Stimulated activated CD8-positive, alpha-beta memory T cell treated with anti-CD3 and anti-CD28 coated beads, Interleukin-15, amount 100 ng/mL, for 48 hours (primary cell): Measurements from ENCODE around the gene SLC25A28.
A peak's percentile ranks its signal among the peaks of the same experiment; 100 is the strongest.
"Not testable (repeated sequence)": the region's sequence is repeated elsewhere in the genome, so short reads cannot be mapped to it uniquely, and the experiment has no call there.

Source experiments
- DNase-seq, 2 donors: peaks; one replicate each; pipeline ENCODE4 v3.0.0-alpha.2; 2020; ENCODE audit warnings: low read depth in 2 of 2

Gene SLC25A28

GRCh38 chr10:99628923-99629624, 8.8 kb upstream of the SLC25A28 start:
- DNase-seq, result no peak

GRCh38 chr10:99625124-99625523, 4.9 kb upstream of the SLC25A28 start:
- DNase-seq, result not testable (repeated sequence)

GRCh38 chr10:99623919-99624318, 3.7 kb upstream of the SLC25A28 start:
- DNase-seq, result no peak

GRCh38 chr10:99621454-99622251, 1.4 kb upstream of the SLC25A28 start:
- no peak for DNase-seq

GRCh38 chr10:99620711-99621453, 643 bp upstream of the SLC25A28 start:
- DNase-seq, result peak; percentile 73 to 74

- no peak for DNase-seq
Observed at GRCh38 chr10:99619090-99619800, 994 bp downstream of the SLC25A28 start.

- DNase-seq, result no peak
Observed at GRCh38 chr10:99617696-99618095, 2.5 kb downstream of the SLC25A28 start.

- no peak for DNase-seq
Observed at GRCh38 chr10:99615426-99615825, 4.8 kb downstream of the SLC25A28 start.

- no peak for DNase-seq
Observed at GRCh38 chr10:99612167-99612831, 7.9 kb downstream of the SLC25A28 start.

- no peak for DNase-seq
Observed at GRCh38 chr10:99611326-99611725, 8.9 kb downstream of the SLC25A28 start.

- no peak for DNase-seq
Observed at GRCh38 chr10:99610221-99610620, 10.0 kb downstream of the SLC25A28 start.

- DNase-seq, result no peak
Observed at GRCh38 chr10:99609186-99609585, 11.1 kb downstream of the SLC25A28 start.

GRCh38 chr10:99605351-99605750, 14.9 kb downstream of the SLC25A28 start:
- no peak for DNase-seq

GRCh38 chr10:99604862-99605261, 15.4 kb downstream of the SLC25A28 start:
- DNase-seq, result no peak

- no peak for DNase-seq
Observed at GRCh38 chr10:99598781-99599509, 21.3 kb downstream of the SLC25A28 start.

GRCh38 chr10:99598011-99598410, 22.2 kb downstream of the SLC25A28 start:
- DNase-seq, result no peak

- not testable (repeated sequence) for DNase-seq
Observed at GRCh38 chr10:99596708-99597107, 23.5 kb downstream of the SLC25A28 start.

- DNase-seq, result no peak
Observed at GRCh38 chr10:99595770-99596465, 24.3 kb downstream of the SLC25A28 start.

GRCh38 chr10:99595236-99595635, 25.0 kb downstream of the SLC25A28 start:
- DNase-seq, result no peak

GRCh38 chr10:99593312-99593711, 26.9 kb downstream of the SLC25A28 start:
- DNase-seq, result no peak
